Activated gamma-delta T cell treated with Interleukin-2 at 50 U/mL for 16 hours (primary cell): ENCODE results near the gene AGPAT3.

Source experiments
- DNase-seq: peaks from one replicate; pipeline ENCODE4 v3.0.0-alpha.2; 2020

AGPAT3 gene

GRCh38 chr21:43958364-43959158 is 93.5 kb downstream of the AGPAT3 start:
- DNase-seq = no peak

GRCh38 chr21:43959231-43960116 is 94.5 kb downstream of the AGPAT3 start:
- DNase-seq = no peak

GRCh38 chr21:43961382-43961909 is 96.4 kb downstream of the AGPAT3 start:
- DNase-seq = no peak

DNA sequence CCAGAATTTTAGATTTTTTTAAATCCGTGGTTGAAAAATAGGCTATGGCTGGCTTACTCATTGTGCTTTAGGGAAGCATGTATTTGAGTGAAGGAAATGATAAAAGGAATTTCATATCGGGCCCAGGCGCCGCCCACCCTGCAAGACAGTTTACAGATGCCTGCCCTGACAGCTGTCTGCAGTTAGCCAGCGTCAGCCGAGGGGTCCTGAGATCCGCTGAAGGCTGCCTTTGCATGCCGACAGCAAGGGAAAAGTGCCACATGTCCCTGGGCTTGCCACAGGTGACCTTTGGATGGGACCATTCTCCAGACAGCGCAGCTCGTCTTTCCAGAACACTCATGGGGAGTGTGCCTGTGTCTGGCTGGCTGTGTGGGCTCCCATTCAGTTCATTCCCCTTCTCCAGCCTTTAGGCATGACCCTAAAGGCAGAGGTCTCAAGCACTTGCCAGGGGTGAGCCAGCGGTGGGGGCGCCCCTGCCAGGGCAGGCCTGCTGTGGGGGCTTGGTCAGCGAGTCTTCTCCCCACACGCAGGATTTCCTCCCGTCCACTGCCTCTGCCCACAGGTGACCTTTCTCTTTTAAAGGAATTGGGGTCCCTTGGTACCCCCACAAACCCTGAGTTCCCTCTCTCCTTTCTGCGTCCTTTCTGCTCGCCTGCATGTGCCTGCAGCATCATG is 101.0 kb downstream of the AGPAT3 start:
- no peak for DNase-seq

- no peak for DNase-seq
Observed at GRCh38 chr21:43966946-43967512, 102.0 kb downstream of the AGPAT3 start.

DNA sequence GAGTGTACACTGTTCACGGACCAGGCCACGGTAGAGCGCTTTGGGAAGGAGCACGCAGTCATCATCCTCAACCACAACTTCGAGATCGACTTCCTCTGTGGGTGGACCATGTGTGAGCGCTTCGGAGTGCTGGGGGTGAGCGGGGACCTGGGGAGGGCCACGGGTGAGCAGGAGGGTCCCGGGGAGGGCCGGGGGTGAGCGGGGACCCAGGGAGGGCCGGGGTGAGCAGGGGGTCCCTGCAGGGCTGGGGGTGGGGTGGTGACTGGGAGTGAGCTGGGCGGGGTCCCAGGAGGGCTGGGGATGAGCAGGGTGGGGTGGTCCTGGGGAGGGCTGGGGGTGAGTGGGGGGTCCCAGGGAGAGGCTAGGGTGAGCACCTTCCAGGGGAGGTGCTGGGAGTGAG is 103.0 kb downstream of the AGPAT3 start:
- no peak for DNase-seq

GRCh38 chr21:43968410-43969114 is 103.5 kb downstream of the AGPAT3 start:
- DNase-seq = no peak

DNA sequence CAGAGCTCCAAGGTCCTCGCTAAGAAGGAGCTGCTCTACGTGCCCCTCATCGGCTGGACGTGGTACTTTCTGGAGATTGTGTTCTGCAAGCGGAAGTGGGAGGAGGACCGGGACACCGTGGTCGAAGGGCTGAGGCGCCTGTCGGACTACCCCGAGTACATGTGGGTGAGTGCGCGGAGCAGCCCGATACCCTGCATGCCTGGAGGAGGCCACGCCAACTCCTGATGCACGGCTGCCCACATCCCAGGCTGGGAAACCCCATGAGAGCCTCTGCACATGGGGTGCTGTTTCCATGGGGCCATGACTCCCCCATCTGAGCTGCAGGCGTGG is 104.1 kb downstream of the AGPAT3 start:
- no peak for DNase-seq

- DNase-seq = no peak
Observed at GRCh38 chr21:43970551-43970950, 105.5 kb downstream of the AGPAT3 start.

GRCh38 chr21:43971201-43971991 is 106.4 kb downstream of the AGPAT3 start:
- DNase-seq = no peak

GRCh38 chr21:43971992-43972255 is 106.9 kb downstream of the AGPAT3 start:
- no peak for DNase-seq

DNA sequence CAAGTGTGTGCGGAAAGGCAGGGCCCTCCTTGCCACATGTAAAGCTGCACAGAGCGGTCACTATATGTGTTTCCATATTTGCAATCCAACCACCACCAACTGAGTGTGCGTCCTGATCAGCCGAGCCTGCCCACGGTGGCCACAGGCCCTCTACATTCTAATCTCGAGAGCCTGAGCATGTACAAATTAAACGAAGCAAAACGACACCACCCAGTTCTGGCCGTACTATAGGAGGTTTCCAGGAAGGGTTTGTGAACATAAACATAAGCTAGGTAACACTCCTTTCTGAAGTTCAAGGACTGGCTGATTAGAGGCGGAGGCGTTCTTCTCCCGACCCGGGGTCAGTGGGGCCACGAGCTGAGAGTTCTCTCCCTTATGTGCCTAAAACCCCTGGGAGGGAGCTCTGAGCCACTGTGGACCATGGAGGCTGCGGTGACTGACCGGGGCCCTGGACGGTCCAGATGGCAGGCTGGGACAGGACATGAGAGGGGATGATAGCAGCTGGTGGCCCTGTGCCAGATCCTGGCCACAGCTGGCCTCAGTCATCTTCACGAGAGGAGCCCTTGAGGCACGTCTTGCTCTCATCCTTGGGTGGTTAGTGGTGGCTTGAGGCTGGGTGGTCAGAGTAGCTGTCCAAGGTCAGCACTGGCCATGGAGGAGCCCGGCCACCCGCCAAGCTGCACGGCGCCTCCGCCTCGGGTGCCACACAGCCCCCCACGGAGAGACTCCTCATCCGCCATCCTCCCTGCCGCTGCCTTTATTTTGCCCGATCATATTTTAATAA is 108.0 kb downstream of the AGPAT3 start:
- DNase-seq = no peak

DNA sequence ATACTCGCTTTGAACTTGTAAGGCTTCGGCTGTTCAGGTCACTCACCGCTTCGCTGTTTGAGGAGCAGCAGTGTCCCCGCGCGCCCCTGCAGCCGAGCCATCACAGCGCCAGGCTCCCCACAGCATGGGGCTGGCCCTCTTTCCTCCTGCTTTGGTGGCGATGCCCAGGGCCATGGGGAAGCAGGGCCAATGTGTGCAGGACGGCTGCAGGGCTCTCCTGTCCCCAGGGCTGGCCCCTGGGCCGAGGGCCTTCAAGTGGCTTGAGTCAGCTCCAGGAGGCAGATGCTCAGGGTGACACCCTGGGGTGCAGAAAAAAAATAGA is 108.6 kb downstream of the AGPAT3 start:
- DNase-seq = no peak

DNA sequence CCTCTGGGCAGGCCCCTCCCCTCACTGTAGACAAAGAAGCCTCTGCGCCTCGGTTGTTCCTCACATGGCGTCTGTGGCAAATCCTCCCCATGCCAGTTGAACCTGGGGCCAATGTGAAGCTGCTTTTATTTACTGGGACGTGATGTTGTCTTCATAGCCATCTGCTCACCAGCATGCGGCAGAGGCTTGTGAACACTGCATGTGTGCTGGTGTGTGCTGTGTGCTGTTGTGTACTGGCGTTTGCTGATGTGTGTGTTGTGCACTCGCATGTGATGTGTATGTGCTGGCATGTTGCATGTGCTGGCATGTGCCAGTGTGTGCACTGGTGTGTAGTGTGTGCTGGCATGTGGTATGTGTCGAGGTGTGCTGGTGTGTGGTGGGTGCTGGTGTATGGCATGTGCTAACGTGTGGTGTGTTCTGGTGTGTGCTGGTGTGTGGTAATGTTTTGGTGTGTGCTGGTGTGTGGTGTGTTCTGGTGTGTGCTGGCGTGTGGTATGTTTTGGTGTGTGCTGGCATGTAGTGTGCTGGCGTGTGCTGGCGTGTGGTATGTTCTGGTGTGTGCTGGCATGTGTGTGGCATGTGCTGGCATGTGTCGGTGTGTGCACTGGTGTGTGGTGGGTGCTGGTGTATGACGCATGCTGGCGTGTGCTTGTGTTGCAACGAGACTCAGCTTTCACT is 109.9 kb downstream of the AGPAT3 start:
- no peak for DNase-seq

DNA sequence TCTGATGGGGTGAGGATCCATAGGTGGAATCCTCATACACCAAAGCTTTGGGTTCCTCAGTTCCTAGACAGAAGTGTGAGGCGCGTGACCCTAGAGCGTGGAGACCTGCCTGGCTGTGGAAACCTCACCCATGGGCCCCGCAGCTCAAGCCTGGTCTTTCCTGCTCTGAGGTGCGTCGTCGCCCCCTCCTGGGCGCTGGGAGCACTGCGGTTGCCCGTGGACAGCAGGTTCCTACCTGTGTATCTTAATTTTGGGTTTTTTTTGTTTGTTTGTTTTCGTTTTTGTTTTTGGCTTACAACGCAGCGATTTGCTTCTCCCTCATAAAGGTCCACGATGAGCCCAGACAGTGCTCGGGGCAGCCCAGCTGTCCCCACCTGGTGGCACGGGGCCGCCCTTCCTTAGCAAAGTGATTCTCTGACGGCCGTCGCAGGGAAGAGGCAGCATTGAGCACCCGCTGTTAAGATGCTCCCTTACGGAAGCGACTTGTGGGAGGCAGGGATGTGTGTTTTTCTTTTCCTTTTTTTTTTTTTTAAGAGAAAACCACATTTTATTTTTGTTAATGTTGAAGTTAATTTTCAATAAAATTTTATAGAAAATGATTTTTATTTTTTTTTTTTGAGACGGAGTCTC is 110.6 kb downstream of the AGPAT3 start:
- DNase-seq = peak; percentile 81

DNA sequence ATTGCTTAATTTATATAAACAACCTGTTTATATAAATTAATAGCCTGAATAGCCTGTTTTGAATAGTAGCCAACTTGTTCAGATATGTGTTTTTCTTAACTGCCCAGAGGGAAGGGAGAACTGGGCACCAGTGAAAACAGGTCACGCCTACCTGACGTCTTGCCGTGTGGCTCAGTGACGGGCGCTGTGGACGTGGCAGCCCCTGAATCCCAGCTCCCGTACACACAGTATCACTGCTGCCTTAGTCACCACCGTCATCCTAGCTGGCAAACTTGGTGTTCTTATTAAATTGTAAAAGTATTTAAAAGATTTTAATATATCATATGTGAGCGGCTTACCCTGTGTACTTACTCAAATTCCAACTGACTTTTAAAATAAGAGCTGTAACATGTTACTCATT is 111.6 kb downstream of the AGPAT3 start:
- DNase-seq = no peak

DNA sequence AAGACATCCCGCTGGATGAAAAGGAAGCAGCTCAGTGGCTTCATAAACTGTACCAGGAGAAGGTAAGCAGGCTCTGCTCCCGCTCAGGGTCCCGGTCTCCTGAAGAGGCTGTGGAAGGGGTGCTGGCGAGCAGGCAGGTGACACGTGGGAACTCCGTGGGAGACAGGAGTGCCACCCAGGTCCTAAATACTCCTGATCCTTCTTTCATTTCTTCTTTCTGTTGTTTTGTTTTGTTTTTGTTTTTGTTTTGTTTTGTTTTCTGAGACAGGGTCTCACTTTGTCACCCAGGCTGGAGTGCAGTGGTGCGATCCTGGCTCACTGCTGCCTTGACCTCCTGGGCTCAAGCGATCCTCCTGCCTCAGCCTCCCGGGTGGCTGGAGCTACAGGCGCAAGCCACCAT is 113.0 kb downstream of the AGPAT3 start:
- DNase-seq = no peak

DNA sequence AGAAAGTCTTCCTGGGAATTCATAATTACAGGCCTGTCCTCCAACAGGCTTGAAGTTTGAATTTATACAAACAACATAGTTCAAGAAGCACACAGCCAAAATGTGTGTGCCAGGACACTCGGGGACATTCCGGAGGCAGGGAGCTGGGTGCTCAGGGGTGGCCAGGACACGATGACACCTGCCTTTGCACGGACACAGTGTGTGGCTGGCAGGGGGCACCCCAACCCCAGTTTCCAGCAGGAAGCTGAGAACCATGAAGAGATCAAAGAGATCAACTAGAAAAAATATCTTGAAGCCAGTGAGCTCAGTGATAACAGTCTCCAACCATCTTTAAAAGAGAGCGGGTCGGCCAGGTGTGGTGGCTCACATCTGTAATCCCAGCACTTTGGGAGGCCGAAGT is 114.6 kb downstream of the AGPAT3 start:
- DNase-seq = no peak

DNA sequence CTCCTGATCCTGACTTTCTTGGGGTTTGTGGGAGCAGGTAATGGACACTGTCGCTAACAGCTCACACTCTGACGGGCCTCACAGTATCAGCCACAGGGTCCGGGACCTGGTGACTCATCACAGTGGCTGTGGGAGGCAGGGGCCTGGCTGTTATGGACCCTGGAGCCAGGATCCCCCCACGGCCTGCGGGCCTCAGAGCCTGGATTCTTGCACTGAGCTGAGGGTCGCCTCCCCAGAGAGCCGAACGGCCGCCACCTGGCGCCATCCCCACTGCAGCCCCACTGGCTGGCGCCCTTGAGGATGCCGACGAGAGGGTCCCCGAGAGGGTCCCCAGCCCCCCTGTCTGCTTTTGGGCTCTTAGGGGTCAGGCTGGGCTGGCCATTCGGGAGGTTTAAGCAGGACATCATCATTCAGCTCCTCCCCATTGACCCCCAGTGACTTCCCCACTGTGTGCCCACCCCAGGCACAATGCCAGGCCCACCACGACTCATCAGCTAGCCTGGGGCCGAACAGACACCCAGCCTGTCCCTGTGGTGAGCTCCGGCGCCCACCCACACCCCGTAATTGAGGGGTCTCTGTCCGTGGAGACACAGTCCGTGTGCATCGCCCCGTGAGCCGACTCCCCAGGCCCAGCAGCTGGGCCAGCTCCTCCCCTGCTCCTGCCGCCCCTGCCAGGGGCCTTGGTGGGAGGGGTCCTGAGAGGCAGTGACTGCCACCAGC is 116.3 kb downstream of the AGPAT3 start:
- no peak for DNase-seq

GRCh38 chr21:43981871-43982210 is 116.8 kb downstream of the AGPAT3 start:
- no peak for DNase-seq
